HG02943 (cell line): ENCODE measurements around the gene MYOG.

ENCODE experiments used
- ATAC-seq: cut with Tn5 transposase; IDR thresholded peaks from one replicate; pipeline ENCODE4 v1.9.1; 2021; ENCODE audit warnings: mild to moderate bottlenecking, low read depth, moderate library complexity; ENCODE audit not compliant: unreplicated experiment

Gene MYOG

DNA sequence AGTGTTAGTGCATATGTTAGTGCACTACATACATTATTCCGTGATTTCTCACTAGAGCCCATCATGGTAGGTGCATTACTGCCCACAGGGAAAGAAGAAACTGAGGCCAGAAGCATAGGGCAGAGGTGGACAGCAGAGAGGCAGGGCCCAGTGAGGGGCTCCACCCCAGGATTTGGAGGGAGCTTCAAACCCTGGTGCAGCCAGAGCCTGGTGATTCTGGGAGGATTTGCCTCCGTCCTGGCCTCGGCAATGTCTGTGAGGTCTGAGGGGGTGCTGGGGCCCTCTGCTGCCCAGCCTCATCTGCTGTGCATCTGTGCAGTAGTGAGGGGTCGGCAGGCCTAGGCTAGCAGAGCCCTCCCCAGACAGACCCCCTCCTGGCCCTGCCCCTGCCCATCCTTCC, 36.7 kb downstream of the MYOG start:
- ATAC-seq: no peak

DNA sequence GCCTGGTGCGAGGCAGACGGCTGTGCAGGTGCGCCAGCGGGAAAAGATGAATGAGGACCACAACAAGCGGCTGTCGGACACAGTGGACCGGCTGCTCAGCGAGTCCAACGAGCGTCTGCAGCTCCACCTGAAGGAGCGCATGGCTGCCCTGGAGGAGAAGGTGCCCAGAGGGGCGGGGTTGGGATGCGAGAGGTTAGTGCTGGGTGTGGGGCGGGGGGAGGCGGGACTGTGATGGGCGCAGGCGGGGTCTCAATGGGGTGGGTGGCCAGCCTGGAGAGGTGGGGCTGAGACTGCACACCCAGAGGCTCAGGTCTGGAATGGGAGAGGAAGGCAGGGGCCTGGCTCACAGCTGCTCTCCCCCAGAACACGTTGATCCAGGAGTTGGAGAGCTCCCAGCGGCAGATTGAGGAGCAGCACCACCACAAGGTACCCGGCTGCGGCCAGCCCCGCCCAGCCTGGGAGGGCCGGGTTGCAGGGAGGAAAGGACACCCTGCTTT, 37.2 kb downstream of the MYOG start:
- no peak for ATAC-seq

- ATAC-seq: no peak
These were observed 37.7 kb downstream of the MYOG start for GRCh38 chr1:203048086-203048485.

- ATAC-seq: no peak
These were observed 38.7 kb downstream of the MYOG start for GRCh38 chr1:203046984-203047630.

- no peak for ATAC-seq
These were observed 39.8 kb downstream of the MYOG start for GRCh38 chr1:203045821-203046594.

DNA sequence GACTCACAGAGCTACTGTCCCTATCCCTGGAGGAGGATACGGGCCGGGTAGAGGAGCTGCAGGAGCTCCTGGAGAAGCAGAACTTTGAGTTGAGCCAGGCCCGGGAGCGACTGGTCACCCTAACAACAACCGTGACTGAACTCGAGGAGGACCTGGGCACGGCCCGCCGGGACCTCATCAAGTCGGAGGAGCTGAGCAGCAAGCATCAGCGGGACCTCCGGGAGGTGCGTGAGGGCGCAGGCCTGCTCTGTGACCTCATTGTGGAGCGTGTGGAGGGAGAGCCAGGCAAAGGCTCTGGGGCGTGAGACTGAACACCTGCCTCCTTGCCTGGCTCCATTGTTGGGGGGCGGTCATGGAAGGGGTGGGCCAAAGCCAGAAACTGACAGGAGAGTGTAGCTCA, 40.5 kb downstream of the MYOG start:
- no peak for ATAC-seq

DNA sequence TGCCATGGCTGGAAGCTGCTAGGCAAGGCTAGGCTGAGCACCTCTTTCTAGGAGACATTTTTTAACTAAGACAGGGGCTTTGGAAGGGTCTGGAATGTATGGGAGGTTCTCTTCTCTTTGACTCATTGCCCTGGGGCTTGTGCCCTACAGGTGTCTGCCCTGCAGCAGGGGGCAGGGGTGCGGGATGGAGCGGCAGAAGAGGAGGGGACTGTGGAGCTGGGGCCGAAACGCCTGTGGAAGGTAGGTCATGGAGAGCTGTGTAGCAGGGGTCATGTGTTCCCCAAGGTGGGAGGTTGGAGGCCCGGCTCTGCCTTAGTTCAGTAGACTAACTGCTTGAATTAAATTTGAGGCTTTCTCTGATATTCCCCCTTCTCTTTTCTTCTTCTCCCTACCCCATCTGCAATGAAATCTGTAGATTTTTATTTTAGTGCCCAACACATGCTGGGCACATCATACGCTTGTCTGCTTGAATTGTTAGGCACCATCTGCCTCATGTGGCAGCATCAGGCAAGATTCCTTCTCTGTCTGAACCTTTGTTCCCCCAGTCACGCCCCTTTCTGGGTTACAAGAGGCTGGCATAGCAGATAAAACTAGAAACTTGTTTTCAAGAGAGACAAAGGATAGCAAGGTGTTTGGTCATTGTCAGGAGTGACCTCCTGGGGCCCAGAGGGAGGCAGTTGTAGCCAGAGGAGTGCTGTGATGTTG, 41.1 kb downstream of the MYOG start:
- no peak for ATAC-seq

- ATAC-seq: no peak
These were observed 41.8 kb downstream of the MYOG start for GRCh38 chr1:203043830-203044545.

- no peak for ATAC-seq
These were observed 44.4 kb downstream of the MYOG start for GRCh38 chr1:203041351-203041932.

DNA sequence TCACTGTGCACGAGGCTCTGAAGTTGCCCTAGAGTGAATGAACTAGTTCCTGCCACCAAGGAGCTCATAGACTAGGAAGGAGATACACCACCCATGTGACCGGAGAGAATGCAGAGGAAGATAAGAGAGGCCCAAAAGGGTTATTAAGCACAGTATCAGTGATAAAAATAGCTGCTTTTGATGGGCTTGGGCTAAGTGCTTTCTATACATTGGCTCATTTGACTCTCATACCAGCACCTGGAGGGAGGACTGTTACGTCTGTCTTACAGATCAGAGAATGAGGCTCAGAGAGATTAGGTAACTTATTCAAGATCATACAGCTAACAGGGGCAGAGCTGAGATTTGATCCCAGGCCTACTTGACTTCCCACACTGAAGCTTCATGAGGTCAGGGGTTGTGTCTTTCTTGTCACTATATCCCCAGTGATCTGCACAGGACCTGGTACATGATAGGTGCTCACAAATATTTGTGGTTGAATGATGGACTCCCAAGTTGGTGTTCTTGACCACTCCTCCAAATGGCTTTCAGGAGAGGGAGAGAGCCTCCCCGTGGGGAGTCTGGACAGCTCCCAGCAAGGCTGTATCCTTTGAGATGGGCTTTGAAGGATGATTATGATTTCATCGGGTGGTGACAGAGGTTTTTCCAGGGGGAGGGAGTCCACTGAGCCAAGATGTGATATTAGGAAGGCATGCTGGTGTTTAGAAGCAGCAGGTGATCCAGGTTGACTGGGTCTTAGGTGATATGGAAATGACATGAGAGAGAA, 45.1 kb downstream of the MYOG start:
- ATAC-seq: no peak

DNA sequence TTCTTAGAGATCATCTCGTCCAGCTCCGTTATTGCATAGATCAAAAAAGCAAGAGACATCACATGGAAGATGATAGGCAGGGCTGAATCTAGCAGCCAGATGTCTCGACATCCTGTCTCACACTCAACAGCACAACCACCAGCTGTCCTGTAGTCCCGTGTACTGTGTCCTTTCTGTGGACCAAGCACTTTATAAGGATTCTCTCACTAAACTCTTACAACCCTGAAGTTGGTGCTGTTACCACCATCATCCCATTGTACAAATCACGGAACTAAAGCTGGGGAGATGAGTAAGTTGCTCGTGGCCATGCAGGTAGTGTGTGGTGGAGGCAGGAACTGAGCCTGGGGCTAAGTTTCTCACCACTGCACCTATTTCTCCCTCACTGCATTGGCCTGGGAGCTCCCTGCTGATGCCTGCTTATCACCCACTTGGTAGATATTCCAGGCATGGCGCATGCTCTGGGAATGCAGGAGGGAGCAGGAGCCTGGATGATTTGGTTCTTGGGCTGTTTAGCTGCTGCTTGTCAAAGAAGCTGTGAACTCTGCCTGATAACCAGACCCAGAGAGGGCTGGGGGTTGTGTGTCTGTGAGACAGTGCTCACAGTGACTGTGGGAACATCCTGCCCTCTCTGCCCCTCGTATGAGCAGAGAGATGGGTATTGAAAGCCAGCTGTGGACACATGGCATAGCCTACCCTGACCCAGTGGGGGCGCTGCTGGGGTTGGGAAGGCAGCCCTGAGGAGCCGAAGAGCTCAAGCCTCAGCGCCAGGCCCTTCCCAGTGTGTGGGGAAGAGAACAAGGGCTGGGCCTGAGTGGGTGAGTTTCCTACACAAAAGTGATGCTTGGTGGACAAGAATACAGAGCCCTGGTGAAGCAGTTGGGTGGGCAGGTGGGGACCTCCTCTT, 46.0 kb downstream of the MYOG start:
- ATAC-seq: no peak

GRCh38 chr1:203038891-203039608, 46.8 kb downstream of the MYOG start:
- no peak for ATAC-seq

DNA sequence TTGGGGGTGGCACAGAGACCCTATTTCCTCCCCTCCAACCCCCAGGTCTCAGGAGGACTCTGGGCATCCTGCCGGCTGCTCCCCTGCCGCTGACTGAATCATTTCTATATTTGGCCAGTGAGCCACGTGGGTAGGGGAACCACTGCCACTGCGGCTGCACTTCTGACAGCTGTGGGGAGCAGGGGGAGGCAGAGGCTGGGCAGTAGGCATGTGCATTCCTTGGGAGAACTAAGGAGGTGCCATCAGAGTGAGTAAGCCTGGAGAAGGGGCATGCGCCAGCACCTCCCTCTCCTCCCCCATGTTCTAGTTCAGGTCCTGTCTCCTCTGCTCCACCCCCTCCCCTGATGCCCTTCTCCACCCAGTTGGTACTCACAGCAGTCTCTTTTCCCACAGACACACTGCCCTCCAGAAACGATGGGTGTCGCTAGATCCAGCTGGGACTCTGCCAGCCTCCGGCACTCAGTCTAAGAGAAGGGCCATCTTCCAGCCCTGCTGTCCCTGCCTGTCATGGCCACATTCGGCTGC, 47.5 kb downstream of the MYOG start:
- no peak for ATAC-seq

GRCh38 chr1:203037509-203038190, 48.2 kb downstream of the MYOG start:
- ATAC-seq: no peak

DNA sequence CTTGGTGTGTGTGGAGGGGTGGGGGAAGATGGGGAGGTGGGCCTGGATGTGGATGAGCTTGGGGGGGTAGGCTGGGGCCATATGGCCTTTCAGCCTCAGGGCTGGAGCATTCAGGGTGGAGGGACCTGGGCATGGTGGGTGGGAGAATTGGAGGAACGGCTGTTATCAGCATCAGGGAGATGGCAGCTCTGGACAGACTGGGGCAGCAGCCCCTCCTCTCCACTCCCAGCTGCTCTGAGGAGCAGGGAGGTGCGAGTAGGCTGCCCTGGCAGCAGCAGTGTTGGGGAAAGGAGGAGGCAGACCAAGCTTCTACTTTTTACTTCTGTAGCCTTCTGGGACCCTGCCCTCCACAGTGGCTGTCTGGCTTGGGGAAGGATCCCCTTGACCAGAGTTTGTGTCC, 49.3 kb downstream of the MYOG start:
- ATAC-seq: no peak

- no peak for ATAC-seq
These were observed 49.7 kb downstream of the MYOG start for GRCh38 chr1:203036135-203036534.
